HepG2 (cell line): ENCODE measurements around the gene TXLNA. TPM values are rescaled to one million over a fixed set of nuclear protein-coding genes. Genes with fewer than 3 reads are reported as not detected.

Experiments
- AKAP8 ChIP-seq: sonication (generic); formaldehyde crosslinking; IDR thresholded peaks from 2 replicates; pipeline ENCODE4 v1.5.1; 2020; ENCODE audit warnings: mild to moderate bottlenecking, missing genetic modification reagents
- CHCHD3 ChIP-seq: sonication (generic); formaldehyde crosslinking; IDR thresholded peaks from 2 replicates; pipeline ENCODE4 v1.8.0; 2022; ENCODE audit warnings: mild to moderate bottlenecking, missing genetic modification reagents, moderate library complexity
- CREM ChIP-seq, 2 experiments: sonication (generic) in 1 of 2; formaldehyde crosslinking in 1 of 2; IDR thresholded peaks; 2 replicates each; pipeline versions ENCODE4 v1.4.0 to v1.6.1; 2016 to 2020; ENCODE audit warnings: antibody characterized with exemption in 1 of 2, mild to moderate bottlenecking in 1 of 2, missing genetic modification reagents in 1 of 2
- CSRNP2 ChIP-seq: sonication (generic); formaldehyde crosslinking; conservative IDR thresholded peaks from 2 replicates; pipeline ENCODE4 v1.8.0; 2022; ENCODE audit warnings: low read depth, missing genetic modification reagents
- ETV6 ChIP-seq: sonication (generic); formaldehyde crosslinking; conservative IDR thresholded peaks from 2 replicates; pipeline ENCODE4 v1.4.0; 2020; ENCODE audit warnings: missing genetic modification reagents
- PBX3 ChIP-seq: sonication (generic); formaldehyde crosslinking; IDR thresholded peaks from 2 replicates; pipeline ENCODE4 v1.8.1; 2023; ENCODE audit warnings: missing genetic modification reagents, inconsistent platforms, borderline replicate concordance
- POGK ChIP-seq: sonication (generic); formaldehyde crosslinking; conservative IDR thresholded peaks from 2 replicates; pipeline ENCODE4 v1.8.0; 2022; ENCODE audit warnings: mild to moderate bottlenecking, moderate library complexity, missing genetic modification reagents
- SAP130 ChIP-seq: IDR thresholded peaks from 2 replicates; pipeline ENCODE4 v1.6.1; 2016; ENCODE audit warnings: low read depth
- U2AF2 ChIP-seq: fragments of 200-400 bp; formaldehyde crosslinking; IDR thresholded peaks from 2 replicates; pipeline ENCODE4 v1.6.1; 2017; ENCODE audit warnings: low read depth, mild to moderate bottlenecking, low read length
- ZNF101 ChIP-seq: sonication (generic); formaldehyde crosslinking; IDR thresholded peaks from 2 replicates; pipeline ENCODE4 v1.4.0; 2020; ENCODE audit warnings: mild to moderate bottlenecking, low read depth, missing genetic modification reagents, borderline replicate concordance
- ZNF574 ChIP-seq: sonication (generic); formaldehyde crosslinking; IDR thresholded peaks from 2 replicates; pipeline ENCODE4 v1.4.0; 2020; ENCODE audit warnings: missing genetic modification reagents
- ZNF777 ChIP-seq: sonication (generic); formaldehyde crosslinking; IDR thresholded peaks from 2 replicates; pipeline ENCODE4 v1.4.0; 2020; ENCODE audit warnings: missing genetic modification reagents
- ZNF780A ChIP-seq: sonication (generic); formaldehyde crosslinking; IDR thresholded peaks from 2 replicates; pipeline ENCODE4 v1.8.0; 2022; ENCODE audit warnings: mild to moderate bottlenecking, missing genetic modification reagents, moderate library complexity
- ZNF792 ChIP-seq: IDR thresholded peaks from 2 replicates; pipeline ENCODE4 v1.6.1; 2016
- polyA plus RNA-seq, 8 experiments: library from polyadenylated mRNA; depleted of rRNA in 3 of 8; stranded (reverse) in 7 of 8; unstranded in 1 of 8; fragments of >200 nt; fragmentation: Illumina TruSeq in 4 of 8; extraction: Trizol in 4 of 8; gene quantifications; 2 replicates each; pipeline versions ENCODE4 v1.2.1 to v1.2.3, GENCODE V29; 2011 to 2016; ENCODE audit warnings: low read depth in 4 of 8, missing spikeins in 1 of 8, mixed read lengths in 1 of 8; ENCODE audit not compliant: insufficient read depth in 1 of 8
- total RNA-seq, 5 experiments: library from RNA; depleted of rRNA; stranded (reverse); fragments of >200 nt; fragmentation: Illumina TruSeq; extraction: Trizol; gene quantifications; 2 replicates each; pipeline ENCODE4 v1.2.3, GENCODE V29; 2016; ENCODE audit warnings: low read depth in 1 of 5

TXLNA gene
- total and polyA plus RNA-seq, 2 of the 13 experiments (the other 11 are each of a cell fraction or from before 2014, with no cell fraction given): 29.6 to 67.8 TPM

GRCh38 chr1:32205401-32206370, 26.2 kb downstream of the TXLNA start, which contains the start of gene IQCC (continued):
- TF ChIP-seq ZNF574 (CRISPR knock-in tag): 0 out of 2 replicates have a peak, but pooled peaks have one; percentile 39
- TF ChIP-seq ZNF792 (CRISPR knock-in tag): 0 out of 2 replicates have a peak, but pooled peaks have one; percentile 31
- no peak for TF ChIP-seq ZNF101 (CRISPR knock-in tag)
- TF ChIP-seq PBX3 (CRISPR knock-in tag): no peak
- TF ChIP-seq ZNF777 (CRISPR knock-in tag): peak; percentile 92
- TF ChIP-seq U2AF2: 0 out of 2 replicates have a peak, but pooled peaks have one; percentile 87
- peak; percentile 86 for TF ChIP-seq AKAP8 (CRISPR knock-in tag)
- TF ChIP-seq CSRNP2 (CRISPR knock-in tag): no peak
- TF ChIP-seq CHCHD3: peak; percentile 87; the same call in 1 of the 2 replicates
- peak; percentile 71; the same call in 1 of the 2 replicates for TF ChIP-seq POGK (CRISPR knock-in tag)
- peak; percentile 89 for TF ChIP-seq SAP130 (CRISPR knock-in tag)
- TF ChIP-seq CREM (IDR thresholded peaks at IDR 0.05): peak; percentile 86
- peak; percentile 70 for TF ChIP-seq CREM (CRISPR knock-in tag; IDR thresholded peaks at IDR 0.05)
- TF ChIP-seq ZNF780A (CRISPR knock-in tag): 0 out of 2 replicates have a peak, but pooled peaks have one; percentile 66
- TF ChIP-seq ETV6 (CRISPR knock-in tag): peak; percentile 41; the same call in 1 of the 2 replicates
